Right lobe of liver (tissue), 6 donors: ENCODE measurements around the gene WIF1. TPM values are rescaled to one million over a fixed set of nuclear protein-coding genes. Genes with fewer than 3 reads are reported as not detected.

Experiments
- ATAC-seq, 4 donors: fragments of 200-7000 bp; cut with Tn5 transposase; one replicate each; pipeline ENCODE4 v1.9.1; 2020; ENCODE audit warnings: mild to moderate bottlenecking in 4 of 4, moderate library complexity in 4 of 4
- DNase-seq, 3 donors: peaks; one replicate each; pipeline ENCODE4 v3.0.0-alpha.2; 2020
- H3K27ac ChIP-seq, 3 donors: fragments of 200-600 bp; one replicate each; pipeline ENCODE4 v1.8.0; 2022
- H3K27me3 ChIP-seq, 2 donors: fragments of 200-600 bp; one replicate each; pipeline ENCODE4 v1.8.0; 2022
- H3K36me3 ChIP-seq, 4 donors: fragments of 200-600 bp; sonication (generic) in 1 of 4; one replicate each; pipeline versions ENCODE4 v1.5.1 to v1.8.0; 2017 to 2022; ENCODE audit warnings: control low read depth in 1 of 4
- H3K4me1 ChIP-seq, 4 donors: fragments of 200-600 bp; sonication (generic) in 1 of 4; one replicate each; pipeline versions ENCODE4 v1.5.1 to v1.8.0; 2017 to 2022; ENCODE audit warnings: control low read depth in 1 of 4
- H3K4me3 ChIP-seq, 3 donors: fragments of 200-600 bp; one replicate each; pipeline ENCODE4 v1.8.0; 2022
- H3K9me3 ChIP-seq, 4 donors: fragments of 200-600 bp; sonication (generic) in 1 of 4; one replicate each; pipeline versions ENCODE4 v1.5.1 to v1.8.0; 2017 to 2022; ENCODE audit warnings: control low read depth in 1 of 4
- CTCF ChIP-seq, 4 donors: fragments of 200-600 bp in 3 of 4; fragments of 450-650 bp in 1 of 4; IDR thresholded peaks; one replicate each; pipeline versions ENCODE4 v1.5.1 to v1.8.0; 2016 to 2022; ENCODE audit warnings: antibody characterized with exemption in 4 of 4, mild to moderate bottlenecking in 2 of 4
- POLR2A ChIP-seq: fragments of 450-650 bp; IDR thresholded peaks from one replicate; pipeline ENCODE4 v1.6.1; 2017; ENCODE audit warnings: antibody characterized with exemption, mild to moderate bottlenecking
- WGBS: methylation state at CpG from one replicate; pipeline ENCODE4 v1.1.6; 2018; ENCODE audit warnings: low coverage, low lambda C conversion rate; ENCODE audit not compliant: insufficient coverage; ENCODE audit errors: missing lambda C conversion rate; 5-methylcytosine and 5-hydroxymethylcytosine counted together
- intact Hi-C, 2 donors: fragments of 100-400 bp; cut with DNase I; formaldehyde crosslinking; loops; one replicate each; pipeline versions ENCODE4 v1.11.2 to v1.14.1; 2022
- total RNA-seq, 6 experiments: library from RNA; depleted of rRNA in 2 of 6; stranded (reverse); fragments of >200 nt in 2 of 6; fragmentation: NEBNext Ultra II Directional in 3 of 6; extraction: Animal tissue kit (Norgen Biotek cat#: 25700) in 3 of 6; gene quantifications; one replicate each; pipeline versions ENCODE4 v1.1.0 to v1.2.4, GENCODE V29; 2016 to 2023
- donor health status: DM: no; HTN: yes; CAD: no.
- donor health status: DM: no; HTN: no; CAD: no.
- donor health status: DM: no; HTN: no; CAD: no.
- donor health status: DM: no; HTN: yes; CAD: no.
- donor health status: DM: no; HTN: yes; CAD: no.

Gene WIF1
- total RNA-seq, 6 experiments from 2014 or later = not detected

DNA sequence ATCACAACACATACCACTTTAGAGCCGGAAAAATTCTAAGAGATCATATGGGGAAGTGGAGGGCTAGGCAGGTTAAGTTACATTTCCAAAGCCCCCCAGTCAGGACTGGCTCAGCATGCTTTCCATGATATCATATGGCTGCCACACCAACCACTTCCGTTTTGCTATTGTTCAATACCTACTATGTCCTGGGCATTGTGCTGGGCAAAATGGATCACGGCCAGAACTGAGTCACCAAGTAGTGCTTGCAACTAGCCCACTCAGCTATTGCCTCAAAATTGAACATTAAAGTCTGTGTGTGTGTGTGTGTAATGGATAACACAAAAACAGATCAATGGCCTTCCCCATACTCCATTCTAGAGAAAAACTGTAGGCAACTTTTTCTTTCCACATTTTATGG is 22.7 kb downstream of the WIF1 start:
- Histone ChIP-seq H3K4me3 (no peak overlapping the region), H3K27ac (no peak overlapping the region), H3K27me3 (no peaks in the 10 kb centered on the region), H3K36me3 (no peaks in the 10 kb centered on the region), H3K9me3 (no peaks in the 10 kb centered on the region), H3K4me1 (no peaks in the 10 kb centered on the region)
- ATAC-seq = no peak
- 72% methylated on average over 3 of the region's 3 CpGs for WGBS
- no peak for TF ChIP-seq CTCF (IDR thresholded peaks at IDR 0.05)
- TF ChIP-seq POLR2A = no peak
- DNase-seq = no peak
- intact Hi-C loops = no loop called here

GRCh38 chr12:65094722-65095121 is 26.4 kb downstream of the WIF1 start:
- Histone ChIP-seq H3K4me3 (no peak overlapping the region), H3K4me1 (no peaks in the 10 kb centered on the region), H3K27me3 (no peaks in the 10 kb centered on the region), H3K9me3 (no peaks in the 10 kb centered on the region), H3K27ac (no peak overlapping the region), H3K36me3 (no peaks in the 10 kb centered on the region)
- DNase-seq (no peak), ATAC-seq (no peak)
- intact Hi-C loops = no loop called here
- no peak for TF ChIP-seq POLR2A
- WGBS = 65% methylated on average over 2 of the region's 2 CpGs

GRCh38 chr12:65093606-65094005 is 27.5 kb downstream of the WIF1 start:
- no peak for TF ChIP-seq CTCF (IDR thresholded peaks at IDR 0.05)
- no peak overlapping the region for H3K27ac ChIP-seq
- H3K4me3 ChIP-seq = no peak overlapping the region
- WGBS = 55% methylated on average over 5 of the region's 5 CpGs
- no peak for DNase-seq
- H3K27me3 ChIP-seq = no peaks in the 10 kb centered on the region
- intact Hi-C loops = no loop called here
- no peak for ATAC-seq
- no peaks in the 10 kb centered on the region for H3K9me3 ChIP-seq
- H3K4me1 ChIP-seq = no peaks in the 10 kb centered on the region
- H3K36me3 ChIP-seq = no peaks in the 10 kb centered on the region

- TF ChIP-seq CTCF (IDR thresholded peaks at IDR 0.05) (no peak), POLR2A (no peak)
- H3K27ac ChIP-seq = no peak overlapping the region
- ATAC-seq (no peak), DNase-seq (no peak)
- WGBS = 59% methylated on average over 2 of the region's 2 CpGs
- H3K4me3 ChIP-seq = no peak overlapping the region
- no peaks in the 10 kb centered on the region for H3K27me3 ChIP-seq
- intact Hi-C loops = no loop called here
- H3K36me3 ChIP-seq = no peaks in the 10 kb centered on the region
- H3K9me3 ChIP-seq = no peaks in the 10 kb centered on the region
- H3K4me1 ChIP-seq = no peaks in the 10 kb centered on the region
Measured at GRCh38 chr12:65090461-65090860, 30.6 kb downstream of the WIF1 start.

DNA sequence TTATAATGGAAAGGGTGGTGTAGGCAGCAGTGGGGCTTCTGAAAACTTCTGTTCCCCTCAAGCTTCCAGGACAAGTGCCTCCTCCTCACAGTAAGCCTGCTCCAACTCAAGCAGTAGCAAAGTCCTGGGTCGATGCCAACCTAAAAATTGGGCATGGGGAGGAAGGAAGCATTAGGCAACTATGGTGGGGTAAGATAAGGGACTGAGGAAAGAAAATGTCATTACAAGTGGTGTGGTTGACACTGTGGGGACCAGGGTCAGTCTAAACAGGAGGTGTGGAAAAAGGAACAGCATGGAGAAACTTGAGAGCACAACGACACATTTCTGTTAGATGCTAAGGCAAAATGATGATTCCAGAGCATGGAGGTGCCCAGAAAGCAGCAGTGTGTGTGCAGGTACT is 34.9 kb downstream of the WIF1 start:
- intact Hi-C loops = no loop called here
- ATAC-seq = no peak
- Histone ChIP-seq H3K27me3 (no peaks in the 10 kb centered on the region), H3K4me3 (no peak overlapping the region), H3K36me3 (no peaks in the 10 kb centered on the region), H3K4me1 (no peaks in the 10 kb centered on the region), H3K9me3 (no peaks in the 10 kb centered on the region), H3K27ac (no peak overlapping the region)
- 41% methylated on average over 2 of the region's 2 CpGs for WGBS
- no peak for DNase-seq
- TF ChIP-seq CTCF (IDR thresholded peaks at IDR 0.05) = no peak
- TF ChIP-seq POLR2A = no peak
